IMR-90 (cell line): Measurements from ENCODE around the gene AFTPH.

Source experiments
- BHLHE40 ChIP-seq: fragments of 150-350 bp; IDR thresholded peaks from 2 replicates; pipeline ENCODE4 v1.6.1; 2016; ENCODE audit warnings: mild to moderate bottlenecking, low read depth, low read length
- CHD1 ChIP-seq: IDR thresholded peaks from 2 replicates; pipeline ENCODE4 v1.6.1; 2012; ENCODE audit warnings: low read depth, low read length, improper control_type of control experiment
- CTCF ChIP-seq: conservative IDR thresholded peaks from 2 replicates; pipeline ENCODE4 v1.5.1; 2012; ENCODE audit warnings: mild to moderate bottlenecking, low read depth, low read length, improper control_type of control experiment
- ELK1 ChIP-seq: fragments of 150-350 bp; IDR thresholded peaks from 2 replicates; pipeline ENCODE4 v1.6.1; 2016; ENCODE audit warnings: low read depth, mild to moderate bottlenecking, low read length, moderate library complexity, borderline replicate concordance
- FOS ChIP-seq: fragments of 150-350 bp; IDR thresholded peaks from 2 replicates; pipeline ENCODE4 v1.6.1; 2016; ENCODE audit warnings: low read depth, low read length
- MXI1 ChIP-seq: IDR thresholded peaks from 2 replicates; pipeline ENCODE4 v1.6.1; 2012; ENCODE audit warnings: low read depth, mild to moderate bottlenecking, low read length, moderate library complexity, borderline replicate concordance
- POLR2A ChIP-seq: IDR thresholded peaks from 2 replicates; pipeline ENCODE4 v1.6.1; 2012; ENCODE audit warnings: mild to moderate bottlenecking, low read depth, low read length
- RFX5 ChIP-seq: IDR thresholded peaks from 2 replicates; pipeline ENCODE4 v1.8.0; 2012; ENCODE audit warnings: low read depth, mild to moderate bottlenecking, low read length, moderate library complexity

- TF ChIP-seq POLR2A = no peak
- no peak for TF ChIP-seq CTCF
- TF ChIP-seq ELK1 = no peak
- no peak for TF ChIP-seq FOS
- no peak for TF ChIP-seq CHD1
- TF ChIP-seq MXI1 = no peak
- TF ChIP-seq RFX5 = no peak
- no peak for TF ChIP-seq BHLHE40
These were observed 1.1 kb downstream of the AFTPH start for GRCh38 chr2:64525317-64525613.
